ENCODE results near the gene PUS1. TPM values are rescaled to one million over a fixed set of nuclear protein-coding genes. Genes with fewer than 3 reads are reported as not detected.

The PUS1 gene
- total and polyA plus RNA-seq, 2 of the 8 experiments (the other 6 are each of a cell fraction or from before 2014, with no cell fraction given) = 48.1 to 81.2 TPM

GRCh38 chr12:131918311-131919050 is 10.6 kb upstream of the PUS1 start:
- Histone ChIP-seq H3K27me3 (replicated peaks in 1 of 4; ENCODE audit: control insufficient read depth in 3 of 4, extremely low read depth in 1 of 4, insufficient read depth in 3 of 4, low read length in 3 of 4) (no peaks in the 10 kb centered on the region), H2AFZ (ENCODE audit: low read length) (no peak overlapping the region), H3K18ac (ENCODE audit: extremely low read depth, low read length) (no peak overlapping the region), H3K9me3 (ENCODE audit: insufficient read depth in 2 of 2, low read depth in 1 of 2, low read length in 1 of 2) (no peaks in the 10 kb centered on the region), H3K79me1 (ENCODE audit: low read depth, low read length) (no peaks in the 10 kb centered on the region), H2BK15ac (ENCODE audit: low read length) (no peak overlapping the region), H2AK5ac (ENCODE audit: low read depth, low read length) (no peak overlapping the region), H3K36me3 (ENCODE audit: control insufficient read depth in 2 of 4, insufficient read depth in 4 of 4, low read length in 3 of 4) (peaks cover 9 to 52% (median 28%) of the 10 kb centered on the region in 4 experiments), H3K4me2 (ENCODE audit: insufficient read depth in 1 of 2, low read depth in 2 of 2, low read length in 2 of 2) (no peak overlapping the region), H3K4me1 (replicated peaks in 1 of 4; ENCODE audit: control insufficient read depth in 3 of 4, insufficient read depth in 4 of 4, low read length in 3 of 4) (no peaks in the 10 kb centered on the region), H2BK5ac (ENCODE audit: low read depth, low read length) (no peak overlapping the region), H4K5ac (ENCODE audit: insufficient read length, low read depth, low read length) (no peak overlapping the region), H3K14ac (ENCODE audit: insufficient read length) (no peak overlapping the region), H3K23ac (ENCODE audit: insufficient read length) (no peak overlapping the region), H3K23me2 (ENCODE audit: low read depth, low read length) (peaks cover 4% of the 10 kb centered on the region; the same call in 1 of the 2 replicates), H3K9ac (replicated peaks in 1 of 4; ENCODE audit: extremely low read depth in 1 of 4, low read depth in 3 of 4, low read length in 3 of 4) (no peak overlapping the region), H4K91ac (replicated peaks; ENCODE audit: insufficient read length, low read length) (no peak overlapping the region), H2BK12ac (ENCODE audit: low read depth, low read length) (no peak overlapping the region), H3K4me3 (ENCODE audit: extremely low read depth in 1 of 4, insufficient read depth in 2 of 4, low read depth in 3 of 4, low read length in 4 of 4) (no peak overlapping the region), H2BK120ac (replicated peaks; ENCODE audit: low read depth, low read length) (no peak overlapping the region), H4K20me1 (replicated peaks in 1 of 2; ENCODE audit: control insufficient read depth in 1 of 2, insufficient read depth in 2 of 2, low read length in 2 of 2) (peaks cover 0 to 11% of the 10 kb centered on the region in 2 experiments), H2BK20ac (ENCODE audit: low read length) (no peak overlapping the region), H3K27ac (ENCODE audit: low read depth, low read length) (no peak overlapping the region), H4K8ac (ENCODE audit: extremely low read depth, insufficient read depth, low read length) (0 out of 2 replicates have a peak overlapping the region, but pooled peaks have one; percentile 25), H3K56ac (replicated peaks; ENCODE audit: insufficient read length, low read depth, low read length) (no peak overlapping the region), H3K79me2 (ENCODE audit: control insufficient read depth in 1 of 2, insufficient read depth in 2 of 2, low read length in 2 of 2) (no peaks in the 10 kb centered on the region), H3K4ac (replicated peaks; ENCODE audit: insufficient read length, low read depth, low read length) (no peak overlapping the region)
- DNase-seq (ENCODE audit: low read depth in 1 of 2, low spot score in 2 of 2) (no peak), FAIRE-seq (no peak)
- 89 to 100% methylated on average over 2 to 12 of the region's 20 CpGs for WGBS, 2 experiments (ENCODE audit: extremely low coverage in 1 of 2, insufficient coverage in 1 of 2, insufficient read length in 1 of 2, insufficient replicate concordance in 2 of 2, low coverage in 1 of 2, low lambda C conversion rate in 2 of 2, missing lambda C conversion rate in 1 of 2)
- ChIA-PET CTCF (ENCODE audit: partially characterized antibody) (interaction anchor here (0.6 to 1.1 kb wide), 3 partner anchors 36 to 184 kb away, joined by 3 to 4 read pairs (median 3); no protein-coding TSS in a partner anchor), POLR2A (ENCODE audit: partially characterized antibody) (interaction anchor here (1.0 to 4.8 kb wide), 3 partner anchors 9 to 65 kb away, joined by 4 to 33 read pairs (median 4); partner anchors contain the start of gene PUS1)
- TF ChIP-seq KDM1A (IDR thresholded peaks at IDR 0.05; ENCODE audit: borderline replicate concordance, low read length) = no peak
- no peak for TF ChIP-seq GTF2F1 (IDR thresholded peaks at IDR 0.05; ENCODE audit: borderline replicate concordance, low read depth, low read length)
- no peak for TF ChIP-seq HDAC2 (IDR thresholded peaks at IDR 0.05; ENCODE audit: borderline replicate concordance in 1 of 2, low read depth in 2 of 2, low read length in 2 of 2)
- TF ChIP-seq USF2 (IDR thresholded peaks at IDR 0.05; ENCODE audit: low read length) = no peak
- TF ChIP-seq NRF1 (IDR thresholded peaks at IDR 0.05; ENCODE audit: low read depth, low read length) = no peak
